Stimulated activated effector memory CD8-positive, alpha-beta T cell treated with anti-CD3 and anti-CD28 coated beads, Interleukin-12 subunit alpha, Interleukin-12 subunit beta, amount 100 ng/mL, for 72 hours (primary cell): Measurements from ENCODE around the gene KPNA3.

ENCODE experiments used
- ATAC-seq: fragments of 150-1000 bp; cut with Tn5 transposase; 2 replicates; pipeline ENCODE4 v1.10.0; 2021
- DNase-seq, 2 donors: peaks; one replicate each; pipeline ENCODE4 v3.0.0; 2021 to 2022; ENCODE audit warnings: low spot score in 2 of 2
- H3K27ac Mint-ChIP-seq: one replicate; pipeline ENCODE4 v1.8.0; 2022; ENCODE audit warnings: mild to moderate bottlenecking, mixed read lengths
- H3K36me3 Mint-ChIP-seq: one replicate; pipeline ENCODE4 v1.8.0; 2022; ENCODE audit warnings: mild to moderate bottlenecking, mixed read lengths
- H3K4me1 Mint-ChIP-seq: one replicate; pipeline ENCODE4 v1.8.0; 2022; ENCODE audit warnings: mixed read lengths
- H3K4me3 Mint-ChIP-seq: one replicate; pipeline ENCODE4 v1.8.0; 2022; ENCODE audit warnings: mild to moderate bottlenecking, mixed read lengths
- H3K9me3 Mint-ChIP-seq: one replicate; pipeline ENCODE4 v1.8.0; 2022; ENCODE audit warnings: mixed read lengths

The KPNA3 gene

DNA sequence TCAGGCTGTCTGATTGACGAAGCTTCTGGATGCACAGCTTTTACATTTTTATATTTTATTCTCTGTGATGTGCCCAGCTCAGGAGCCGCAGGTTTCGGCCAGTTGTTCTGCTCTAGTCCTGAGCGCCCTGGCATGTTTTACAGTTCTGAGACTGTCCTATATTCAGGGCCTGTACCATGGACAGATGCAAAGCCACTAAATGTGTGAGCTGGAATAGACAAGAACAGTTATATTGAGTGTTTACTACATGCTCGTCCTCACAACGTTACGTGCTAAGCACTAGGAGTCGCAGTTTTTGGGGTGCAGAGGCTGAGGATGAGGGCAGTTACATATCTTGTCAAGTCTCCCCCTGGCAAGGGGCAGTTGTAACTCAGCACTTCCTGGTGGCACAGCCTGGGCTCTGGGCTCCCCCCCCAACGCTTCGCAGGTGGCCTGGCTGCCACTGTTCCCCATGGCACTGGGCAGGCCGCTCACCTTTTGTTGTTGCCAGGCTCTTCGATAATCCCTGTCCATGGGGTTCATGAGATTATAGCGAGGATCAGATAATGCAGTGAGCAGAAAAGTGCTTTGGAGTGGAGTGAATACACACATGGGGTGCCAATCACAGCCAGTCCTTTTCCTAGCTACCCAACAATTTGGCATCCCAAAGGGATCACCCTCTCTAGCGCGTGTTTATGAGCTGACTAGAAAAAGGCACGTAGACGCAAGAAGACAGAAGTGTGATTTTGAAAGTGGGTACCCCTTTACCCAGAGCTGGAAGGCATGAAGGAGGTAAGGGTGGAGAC is 140.7 kb downstream of the KPNA3 start:
- no peak for DNase-seq
- H3K27ac Mint-ChIP-seq: no peak overlapping the region
- H3K4me1 Mint-ChIP-seq: no peaks in the 10 kb centered on the region
- no peaks in the 10 kb centered on the region for H3K36me3 Mint-ChIP-seq
- no peak for ATAC-seq
- no peaks in the 10 kb centered on the region for H3K9me3 Mint-ChIP-seq
- H3K4me3 Mint-ChIP-seq: no peak overlapping the region

DNA sequence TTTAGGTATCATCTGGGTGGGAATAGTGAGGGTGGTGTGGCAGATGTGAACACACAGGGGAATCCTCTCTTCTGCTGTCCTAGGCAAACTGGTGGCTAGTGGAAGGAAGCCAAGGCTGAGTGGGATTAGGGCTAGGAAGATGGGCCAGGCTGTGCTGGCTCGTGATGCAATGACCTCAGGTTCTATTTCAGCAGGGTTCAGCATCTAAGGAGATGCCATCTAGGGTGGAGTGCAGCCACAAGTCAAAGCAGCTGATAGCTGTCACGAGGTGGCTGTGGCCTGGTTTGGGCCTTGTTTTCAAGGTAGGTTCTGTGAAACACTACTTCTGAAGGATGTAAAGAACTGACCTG is 142.5 kb downstream of the KPNA3 start:
- DNase-seq (no peak), ATAC-seq (no peak)
- peaks cover 6% of the 10 kb centered on the region for H3K4me1 Mint-ChIP-seq
- H3K4me3 Mint-ChIP-seq: no peak overlapping the region
- H3K36me3 Mint-ChIP-seq: no peaks in the 10 kb centered on the region
- H3K9me3 Mint-ChIP-seq: no peaks in the 10 kb centered on the region
- H3K27ac Mint-ChIP-seq: no peak overlapping the region
